Measurements from ENCODE around the gene HSF2BP. TPM values are rescaled to one million over a fixed set of nuclear protein-coding genes. Genes with fewer than 3 reads are reported as not detected.

HSF2BP gene
- total RNA-seq, 6 donors from 2014 or later: 0.40 to 0.91 (median 0.45) TPM; not detected in 2

GRCh38 chr21:43679951-43680350 lies 20.7 kb upstream of the HSF2BP start:
- Histone ChIP-seq H3K4me3 (no peak overlapping the region), H3K27me3 (no peaks in the 10 kb centered on the region), H3K9me3 (no peaks in the 10 kb centered on the region), H3K27ac (no peak overlapping the region), H3K4me1 (no peaks in the 10 kb centered on the region), H3K36me3 (peaks cover 18 to 86% (median 55%) of the 10 kb centered on the region in 4 donors)
- peak in 1 of 2 donors; percentile 62 for DNase-seq
- TF ChIP-seq EP300 (IDR thresholded peaks at IDR 0.05) (no peak), POLR2A (IDR thresholded peaks at IDR 0.05) (no peak)
- ATAC-seq (ENCODE audit: low FRiP score in 2 of 2): no peak
- WGBS, 2 donors: 93 to 95% methylated on average over 12 of the region's 12 CpGs

DNA sequence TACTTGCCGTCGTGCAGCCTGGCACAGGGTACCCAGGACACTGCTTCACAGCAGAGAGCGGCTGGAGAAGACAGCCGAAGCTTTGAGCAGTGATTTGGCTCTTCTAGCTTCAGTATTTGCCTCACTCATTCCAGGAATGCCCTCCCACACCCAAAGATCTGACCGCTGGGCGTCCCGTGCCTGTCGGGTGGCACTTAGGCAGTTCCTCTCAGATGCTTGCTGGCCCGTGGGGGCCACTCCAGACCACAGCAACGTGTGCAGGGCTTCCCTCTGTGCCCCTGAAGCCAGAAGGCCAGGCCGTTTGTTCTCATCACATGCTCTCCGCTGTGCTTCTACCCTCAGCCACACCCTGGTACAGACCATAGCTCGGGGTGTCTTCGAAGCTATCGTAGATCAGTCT lies 17.1 kb upstream of the HSF2BP start:
- Histone ChIP-seq H3K4me1 (no peaks in the 10 kb centered on the region), H3K4me3 (no peak overlapping the region), H3K36me3 (peaks cover 10 to 86% (median 44%) of the 10 kb centered on the region in 4 donors), H3K9me3 (no peaks in the 10 kb centered on the region), H3K27me3 (no peaks in the 10 kb centered on the region), H3K27ac (no peak overlapping the region)
- 92 to 97% methylated on average over 14 to 15 of the region's 15 CpGs for WGBS, 2 donors
- TF ChIP-seq POLR2A (IDR thresholded peaks at IDR 0.05) (no peak), CTCF (IDR thresholded peaks at IDR 0.05) (no peak), POLR2AphosphoS5 (IDR thresholded peaks at IDR 0.05) (no peak), EP300 (IDR thresholded peaks at IDR 0.05) (no peak)
- DNase-seq (peak in 1 of 2 donors; percentile 51), ATAC-seq (ENCODE audit: low FRiP score in 2 of 2) (peak in 1 of 2 donors; percentile 37)

DNA sequence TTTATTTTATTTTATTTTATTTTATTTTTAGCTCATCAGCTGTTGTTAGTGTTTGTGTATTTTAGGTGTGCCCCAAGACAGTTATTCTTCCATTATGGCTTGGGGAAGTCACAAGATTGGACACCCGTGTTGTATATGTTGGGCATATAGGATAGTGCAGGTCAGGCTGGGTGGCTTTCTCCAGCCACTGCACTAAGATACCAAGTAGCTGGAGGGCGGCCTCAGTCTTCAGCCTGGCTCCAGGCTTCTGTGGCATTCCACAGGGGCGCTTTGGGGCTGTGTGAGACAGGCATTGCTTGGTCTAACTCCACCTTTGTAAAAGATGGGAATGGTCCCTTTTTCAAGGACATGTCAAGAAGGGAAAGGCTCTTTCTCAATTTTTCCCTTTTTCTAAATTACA lies 16.6 kb upstream of the HSF2BP start:
- no peak for DNase-seq
- no peak for ATAC-seq (ENCODE audit: low FRiP score in 2 of 2)
- Histone ChIP-seq H3K27ac (no peak overlapping the region), H3K27me3 (no peaks in the 10 kb centered on the region), H3K36me3 (peaks cover 12 to 89% (median 45%) of the 10 kb centered on the region in 4 donors), H3K4me3 (no peak overlapping the region), H3K4me1 (no peaks in the 10 kb centered on the region), H3K9me3 (no peaks in the 10 kb centered on the region)
- TF ChIP-seq POLR2A (IDR thresholded peaks at IDR 0.05) (no peak), CTCF (IDR thresholded peaks at IDR 0.05) (no peak), POLR2AphosphoS5 (IDR thresholded peaks at IDR 0.05) (no peak), EP300 (IDR thresholded peaks at IDR 0.05) (no peak)
- WGBS, 2 donors: 94 to 96% methylated on average over 3 of the region's 3 CpGs

DNA sequence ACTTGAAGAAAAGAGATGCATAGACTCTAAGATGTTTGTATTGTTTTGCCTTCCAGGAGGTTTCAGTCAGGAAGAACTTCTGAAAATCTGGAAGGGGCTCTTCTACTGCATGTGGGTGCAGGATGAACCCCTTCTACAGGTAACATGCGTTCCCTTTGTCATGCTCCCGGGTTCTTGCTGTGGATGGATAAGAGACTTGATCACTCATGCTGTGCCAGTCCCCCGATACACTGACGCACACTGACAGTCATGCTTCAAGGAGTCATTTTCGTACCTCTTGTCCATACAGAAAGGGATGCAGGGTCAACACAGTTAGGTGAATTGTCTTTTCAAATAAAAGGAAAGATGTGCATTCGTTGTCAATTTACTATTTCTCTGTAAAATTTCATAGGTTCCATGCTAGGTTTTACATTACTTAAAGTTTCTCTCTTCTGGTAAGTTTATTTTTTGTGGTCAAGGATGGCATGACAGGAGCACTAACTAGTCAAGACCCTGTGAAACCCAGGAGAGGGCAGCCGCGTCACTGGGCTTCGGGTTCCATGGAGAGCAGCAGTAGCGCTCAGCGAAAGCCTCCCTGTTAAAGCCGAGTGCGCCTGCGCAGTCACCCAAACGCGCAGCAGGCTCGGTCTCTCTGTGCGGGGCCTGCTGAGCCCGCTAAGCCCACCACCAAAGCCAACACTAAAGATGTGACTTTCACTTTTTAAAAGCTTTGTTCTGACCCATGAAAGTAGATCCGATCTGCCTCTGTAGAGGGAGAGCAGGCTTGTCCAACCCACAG lies 10.7 kb upstream of the HSF2BP start:
- DNase-seq: peak in 1 of 2 donors; percentile 65

More for the DNA sequence above, 10.7 kb upstream of the HSF2BP start:
- H3K27ac ChIP-seq: no peak overlapping the region
- no peaks in the 10 kb centered on the region for H3K9me3 ChIP-seq
- 93 to 94% methylated on average over 20 of the region's 20 CpGs for WGBS, 2 donors
- H3K4me1 ChIP-seq: peaks cover 0 to 9% (median 3%) of the 10 kb centered on the region in 4 donors
- no peak for ATAC-seq (ENCODE audit: low FRiP score in 2 of 2)
- H3K27me3 ChIP-seq: no peaks in the 10 kb centered on the region
- H3K36me3 ChIP-seq: peaks cover 7 to 55% (median 17%) of the 10 kb centered on the region in 4 donors
- no peak for TF ChIP-seq POLR2A (IDR thresholded peaks at IDR 0.05)
- TF ChIP-seq EP300 (IDR thresholded peaks at IDR 0.05): no peak
- TF ChIP-seq POLR2AphosphoS5 (IDR thresholded peaks at IDR 0.05): no peak
- no peak for TF ChIP-seq CTCF (IDR thresholded peaks at IDR 0.05)
- H3K4me3 ChIP-seq: no peak overlapping the region

All from upper lobe of left lung (tissue), 6 donors.